Measurements from ENCODE around the gene KRTAP24-1. TPM values are rescaled to one million over a fixed set of nuclear protein-coding genes. Genes with fewer than 3 reads are reported as not detected.

KRTAP24-1 gene
- total RNA-seq, 1 experiment from 2014 or later = not detected

GRCh38 chr21:30271156-30271555 lies 11.6 kb downstream of the KRTAP24-1 start:
- no peak overlapping the region for H2BK5ac ChIP-seq (ENCODE audit: insufficient read length, low read length)
- no CpG with 5 or more reads among the region's 5 CpGs for WGBS (ENCODE audit: extremely low coverage, insufficient read length, low lambda C conversion rate)
- no peak overlapping the region for H4K91ac ChIP-seq (ENCODE audit: insufficient read length, low read depth, low read length)
- H4K8ac ChIP-seq (replicated peaks; ENCODE audit: insufficient read length, low read depth, low read length) = no peak overlapping the region
- H2AK5ac ChIP-seq (ENCODE audit: insufficient read length, low read length) = no peak overlapping the region
- H2BK15ac ChIP-seq (ENCODE audit: low read depth, low read length) = no peak overlapping the region
- H3K79me2 ChIP-seq (ENCODE audit: insufficient read depth, low read length) = no peaks in the 10 kb centered on the region
- H3K23ac ChIP-seq (ENCODE audit: insufficient read length, low read depth, low read length) = no peak overlapping the region
- TF ChIP-seq CTCF (conservative IDR thresholded peaks at IDR 0.05) = no peak
- H3K18ac ChIP-seq (ENCODE audit: insufficient read length, low read depth, low read length) = no peak overlapping the region
- H3K27me3 ChIP-seq (ENCODE audit: insufficient read depth, low read length) = no peaks in the 10 kb centered on the region
- H4K5ac ChIP-seq (ENCODE audit: insufficient read length, low read depth, low read length) = no peak overlapping the region
- H2BK20ac ChIP-seq (ENCODE audit: low read depth, low read length, poor library complexity, severe bottlenecking) = no peak overlapping the region
- no peak overlapping the region for H3K9ac ChIP-seq (ENCODE audit: extremely low read depth, insufficient read length, low read length)
- no peak overlapping the region for H3K4me3 Mint-ChIP-seq
- no peak overlapping the region for H3K4me2 ChIP-seq (ENCODE audit: insufficient read depth, insufficient read length, low read length)
- H2AFZ ChIP-seq (ENCODE audit: low read length) = no peak overlapping the region
- no peaks in the 10 kb centered on the region for H3K36me3 Mint-ChIP-seq (ENCODE audit: insufficient read depth in 1 of 3, low read depth in 3 of 3)
- H3K27me3 Mint-ChIP-seq (ENCODE audit: low read depth) = no peaks in the 10 kb centered on the region
- H3K23me2 ChIP-seq (ENCODE audit: insufficient read length, low read depth, low read length, poor library complexity, severe bottlenecking) = no peaks in the 10 kb centered on the region
- H3K4me1 ChIP-seq (ENCODE audit: insufficient read depth, low read length) = no peaks in the 10 kb centered on the region
- H3K14ac ChIP-seq (ENCODE audit: insufficient read depth, low read length) = no peak overlapping the region
- no peak for DNase-seq
- H2BK12ac ChIP-seq (ENCODE audit: insufficient read length, low read depth, low read length) = no peak overlapping the region
- H3K9me3 Mint-ChIP-seq = 0 out of 5 replicates have a peak, but pooled peaks cover 0 to 3% of the 10 kb centered on the region in 2 experiments
- no peaks in the 10 kb centered on the region for H3K79me1 ChIP-seq (ENCODE audit: insufficient read depth, low read depth, low read length, poor library complexity, severe bottlenecking)
- H3K9me3 ChIP-seq (ENCODE audit: control insufficient read depth, low read depth, low read length) = no peaks in the 10 kb centered on the region
- H3K4me1 Mint-ChIP-seq = peaks cover 0 to 4% of the 10 kb centered on the region in 2 experiments; a peak in 1 of 4 replicates
- H3K56ac ChIP-seq (ENCODE audit: insufficient read length, low read depth, low read length) = no peak overlapping the region
- H4K20me1 ChIP-seq (ENCODE audit: control insufficient read depth, insufficient read depth, insufficient read length) = no peaks in the 10 kb centered on the region
- H3T11ph ChIP-seq (ENCODE audit: low read length) = no peak overlapping the region
- no peak overlapping the region for H3K4ac ChIP-seq (ENCODE audit: low read depth, low read length)
- H3K27ac ChIP-seq (ENCODE audit: insufficient read length, low read depth, low read length) = no peak overlapping the region
- no peak overlapping the region for H2BK120ac ChIP-seq (ENCODE audit: low read depth, low read length, poor library complexity, severe bottlenecking)
- H3K27ac Mint-ChIP-seq = no peak overlapping the region
